HepG2 (cell line): ENCODE results near the gene INSIG1.

Experiments
- FOSL2 ChIP-seq: sonication (generic); formaldehyde crosslinking; IDR thresholded peaks from 2 replicates; pipeline ENCODE4 v1.4.0; 2020; ENCODE audit warnings: missing genetic modification reagents
- JUN ChIP-seq: sonication (generic); formaldehyde crosslinking; IDR thresholded peaks from 2 replicates; pipeline ENCODE4 v1.4.0; 2020; ENCODE audit warnings: mild to moderate bottlenecking, missing genetic modification reagents
- MTA1 ChIP-seq: sonication (generic); formaldehyde crosslinking; IDR thresholded peaks from 2 replicates; pipeline ENCODE4 v1.4.0; 2020; ENCODE audit warnings: missing genetic modification reagents, mild to moderate bottlenecking, borderline replicate concordance
- ZNF136 ChIP-seq: sonication (generic); formaldehyde crosslinking; IDR thresholded peaks from 2 replicates; pipeline ENCODE4 v1.8.1; 2022; ENCODE audit warnings: low read depth, mild to moderate bottlenecking, moderate library complexity, missing genetic modification reagents
- TF ChIP-seq, protein P1 (sequence below): sonication (generic); formaldehyde crosslinking; IDR thresholded peaks from 2 replicates; pipeline ENCODE4 v1.5.0; 2020; ENCODE audit warnings: mild to moderate bottlenecking, missing genetic modification reagents, moderate library complexity

- TF ChIP-seq MTA1 (CRISPR knock-in tag), result no peak
- TF ChIP-seq ZNF136 (CRISPR knock-in tag), result no peak
- TF ChIP-seq JUN (CRISPR knock-in tag), result no peak
- TF ChIP-seq FOSL2 (CRISPR knock-in tag), result no peak
- TF ChIP-seq, protein P1, sequence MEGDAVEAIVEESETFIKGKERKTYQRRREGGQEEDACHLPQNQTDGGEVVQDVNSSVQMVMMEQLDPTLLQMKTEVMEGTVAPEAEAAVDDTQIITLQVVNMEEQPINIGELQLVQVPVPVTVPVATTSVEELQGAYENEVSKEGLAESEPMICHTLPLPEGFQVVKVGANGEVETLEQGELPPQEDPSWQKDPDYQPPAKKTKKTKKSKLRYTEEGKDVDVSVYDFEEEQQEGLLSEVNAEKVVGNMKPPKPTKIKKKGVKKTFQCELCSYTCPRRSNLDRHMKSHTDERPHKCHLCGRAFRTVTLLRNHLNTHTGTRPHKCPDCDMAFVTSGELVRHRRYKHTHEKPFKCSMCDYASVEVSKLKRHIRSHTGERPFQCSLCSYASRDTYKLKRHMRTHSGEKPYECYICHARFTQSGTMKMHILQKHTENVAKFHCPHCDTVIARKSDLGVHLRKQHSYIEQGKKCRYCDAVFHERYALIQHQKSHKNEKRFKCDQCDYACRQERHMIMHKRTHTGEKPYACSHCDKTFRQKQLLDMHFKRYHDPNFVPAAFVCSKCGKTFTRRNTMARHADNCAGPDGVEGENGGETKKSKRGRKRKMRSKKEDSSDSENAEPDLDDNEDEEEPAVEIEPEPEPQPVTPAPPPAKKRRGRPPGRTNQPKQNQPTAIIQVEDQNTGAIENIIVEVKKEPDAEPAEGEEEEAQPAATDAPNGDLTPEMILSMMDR (CRISPR knock-in tag), result no peak
Measured at GRCh38 chr7:155358948-155359712, 61.5 kb downstream of the INSIG1 start.
